Tibial nerve (tissue), 4 donors: ENCODE data around the gene DES.

ENCODE experiments used
- CTCF ChIP-seq, 5 experiments: fragments of 200-600 bp in 3 of 5; fragments of 450-650 bp in 2 of 5; sonication (generic) in 3 of 5; IDR thresholded peaks; one replicate each; pipeline ENCODE4 v1.5.1; 2016 to 2019; ENCODE audit warnings: antibody characterized with exemption in 5 of 5, mild to moderate bottlenecking in 3 of 5, moderate library complexity in 2 of 5
- EP300 ChIP-seq, 2 donors: sonication (generic); formaldehyde crosslinking; IDR thresholded peaks; one replicate each; pipeline ENCODE4 v1.6.1; 2017; ENCODE audit warnings: antibody characterized with exemption in 2 of 2, mild to moderate bottlenecking in 1 of 2
- POLR2A ChIP-seq, 2 donors: fragments of 450-650 bp; IDR thresholded peaks; one replicate each; pipeline ENCODE4 v1.6.1; 2017; ENCODE audit warnings: antibody characterized with exemption in 2 of 2, mild to moderate bottlenecking in 2 of 2, moderate library complexity in 2 of 2

DNA sequence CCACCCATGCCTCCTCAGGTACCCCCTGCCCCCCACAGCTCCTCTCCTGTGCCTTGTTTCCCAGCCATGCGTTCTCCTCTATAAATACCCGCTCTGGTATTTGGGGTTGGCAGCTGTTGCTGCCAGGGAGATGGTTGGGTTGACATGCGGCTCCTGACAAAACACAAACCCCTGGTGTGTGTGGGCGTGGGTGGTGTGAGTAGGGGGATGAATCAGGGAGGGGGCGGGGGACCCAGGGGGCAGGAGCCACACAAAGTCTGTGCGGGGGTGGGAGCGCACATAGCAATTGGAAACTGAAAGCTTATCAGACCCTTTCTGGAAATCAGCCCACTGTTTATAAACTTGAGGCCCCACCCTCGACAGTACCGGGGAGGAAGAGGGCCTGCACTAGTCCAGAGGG, 803 bp upstream of the DES start:
- TF ChIP-seq CTCF (IDR thresholded peaks at IDR 0.05) = no peak
- no peak for TF ChIP-seq POLR2A (IDR thresholded peaks at IDR 0.05)
- no peak for TF ChIP-seq EP300 (IDR thresholded peaks at IDR 0.05)
